Measurements from ENCODE around the gene EFCAB7. TPM values are rescaled to one million over a fixed set of nuclear protein-coding genes. Genes with fewer than 3 reads are reported as not detected.

EFCAB7 gene
- total RNA-seq, 4 donors from 2014 or later = 1.9 to 6.1 (median 4.2) TPM

DNA sequence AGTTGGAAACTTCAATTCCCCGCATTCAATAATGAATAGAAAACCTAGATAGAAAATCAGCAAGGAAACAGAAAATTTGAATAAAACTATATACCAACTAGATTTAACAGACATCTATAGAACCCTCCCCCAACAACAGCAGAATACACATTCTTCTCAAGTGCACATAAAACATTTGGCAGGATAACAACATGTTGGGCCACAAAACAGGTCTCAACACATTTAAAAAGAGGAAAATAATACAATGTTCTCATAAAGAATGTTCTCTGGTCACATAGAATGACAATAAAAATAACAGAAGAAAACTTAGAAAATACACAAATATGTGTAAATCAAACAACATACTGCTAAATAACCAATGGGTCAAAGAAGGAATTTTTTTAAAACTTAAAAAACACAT lies 25.2 kb upstream of the EFCAB7 start:
- ATAC-seq (ENCODE audit: low FRiP score) (no peak), DNase-seq (ENCODE audit: low spot score) (no peak)
- TF ChIP-seq, protein P1, sequence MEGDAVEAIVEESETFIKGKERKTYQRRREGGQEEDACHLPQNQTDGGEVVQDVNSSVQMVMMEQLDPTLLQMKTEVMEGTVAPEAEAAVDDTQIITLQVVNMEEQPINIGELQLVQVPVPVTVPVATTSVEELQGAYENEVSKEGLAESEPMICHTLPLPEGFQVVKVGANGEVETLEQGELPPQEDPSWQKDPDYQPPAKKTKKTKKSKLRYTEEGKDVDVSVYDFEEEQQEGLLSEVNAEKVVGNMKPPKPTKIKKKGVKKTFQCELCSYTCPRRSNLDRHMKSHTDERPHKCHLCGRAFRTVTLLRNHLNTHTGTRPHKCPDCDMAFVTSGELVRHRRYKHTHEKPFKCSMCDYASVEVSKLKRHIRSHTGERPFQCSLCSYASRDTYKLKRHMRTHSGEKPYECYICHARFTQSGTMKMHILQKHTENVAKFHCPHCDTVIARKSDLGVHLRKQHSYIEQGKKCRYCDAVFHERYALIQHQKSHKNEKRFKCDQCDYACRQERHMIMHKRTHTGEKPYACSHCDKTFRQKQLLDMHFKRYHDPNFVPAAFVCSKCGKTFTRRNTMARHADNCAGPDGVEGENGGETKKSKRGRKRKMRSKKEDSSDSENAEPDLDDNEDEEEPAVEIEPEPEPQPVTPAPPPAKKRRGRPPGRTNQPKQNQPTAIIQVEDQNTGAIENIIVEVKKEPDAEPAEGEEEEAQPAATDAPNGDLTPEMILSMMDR (IDR thresholded peaks at IDR 0.05) = no peak

DNA sequence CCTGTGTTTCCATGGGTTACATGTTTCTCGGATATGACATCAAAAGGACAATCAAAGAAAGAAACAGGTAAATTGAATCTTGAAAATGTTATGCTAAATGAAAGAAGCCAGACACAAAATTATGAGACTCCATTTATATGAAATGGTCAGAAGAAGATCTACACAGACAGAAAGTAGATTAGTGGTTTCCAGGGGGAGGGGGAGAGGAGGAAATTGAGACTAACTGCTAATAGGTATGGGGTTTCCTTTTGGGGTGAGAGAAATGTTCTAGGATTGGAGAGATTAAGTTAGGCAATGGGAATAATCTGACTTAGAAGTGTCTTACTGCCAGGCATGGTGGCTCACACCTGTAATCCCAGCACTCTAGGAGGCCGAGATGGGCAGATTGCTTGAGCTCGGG lies 22.1 kb upstream of the EFCAB7 start:
- no peak for ATAC-seq (ENCODE audit: low FRiP score)
- TF ChIP-seq, protein P1 (IDR thresholded peaks at IDR 0.05) = no peak
- no peak for DNase-seq (ENCODE audit: low spot score)

DNA sequence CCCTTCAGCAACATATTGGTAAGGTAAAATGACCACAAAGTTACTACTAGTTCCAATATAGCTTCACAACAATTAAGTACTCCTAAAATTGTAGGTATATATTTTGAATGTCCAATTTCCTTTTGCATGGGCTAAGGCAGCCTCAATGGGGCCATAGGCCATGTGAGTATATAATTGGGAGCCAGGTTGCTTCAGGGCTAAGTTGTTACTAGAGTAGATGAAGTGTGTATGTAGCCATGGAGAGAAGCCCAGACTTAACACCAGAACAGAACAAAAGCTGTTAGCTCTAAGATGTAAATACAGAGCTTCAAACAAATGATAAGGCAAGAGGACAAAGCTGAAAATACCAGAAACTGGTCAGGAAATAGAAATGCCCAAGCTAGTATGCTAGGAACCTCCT lies 16.5 kb upstream of the EFCAB7 start:
- TF ChIP-seq, protein P1 (IDR thresholded peaks at IDR 0.05) = no peak
- DNase-seq (ENCODE audit: low spot score) (no peak), ATAC-seq (ENCODE audit: low FRiP score) (no peak)

DNA sequence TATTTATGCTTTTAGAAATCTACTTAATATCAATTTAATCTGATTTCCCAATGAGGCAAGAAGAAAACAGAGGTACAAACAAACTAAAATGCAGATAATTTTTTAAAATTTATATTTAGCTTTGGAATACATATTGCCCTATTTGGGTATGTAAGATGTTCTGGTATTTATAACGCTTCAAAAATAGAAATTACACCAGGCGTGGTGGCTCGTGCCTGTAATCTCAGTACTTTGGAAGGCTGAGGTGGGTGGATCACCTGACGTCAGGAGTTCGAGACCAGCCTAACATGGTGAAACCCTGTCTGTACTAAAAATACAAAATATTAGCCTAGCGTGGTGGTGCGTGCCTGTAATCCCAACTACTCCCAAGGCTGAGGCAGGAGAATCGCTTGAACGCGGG lies 13.6 kb upstream of the EFCAB7 start:
- no peak for ATAC-seq (ENCODE audit: low FRiP score)
- no peak for DNase-seq (ENCODE audit: low spot score)
- TF ChIP-seq, protein P1 (IDR thresholded peaks at IDR 0.05) = no peak

DNA sequence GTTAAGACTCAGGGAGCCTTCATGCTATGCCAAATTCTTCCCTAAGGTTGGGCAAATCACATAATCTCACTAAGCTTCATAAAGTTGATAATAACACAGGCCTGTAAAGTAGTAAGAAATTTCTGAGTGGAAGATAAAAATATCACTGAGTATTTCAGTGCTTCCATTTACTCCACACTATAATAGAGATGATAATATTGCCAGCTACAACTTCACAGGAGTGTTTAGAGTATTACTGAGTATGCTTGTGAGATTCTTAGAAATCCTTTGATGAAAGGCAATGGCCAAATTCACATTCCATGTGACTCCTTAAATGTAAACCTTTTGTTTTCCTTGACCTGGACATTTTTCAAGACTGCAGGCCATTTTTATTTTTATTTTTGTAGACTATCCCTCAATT lies 10.7 kb upstream of the EFCAB7 start:
- ATAC-seq (ENCODE audit: low FRiP score) = no peak
- TF ChIP-seq, protein P1 (IDR thresholded peaks at IDR 0.05) = no peak
- no peak for DNase-seq (ENCODE audit: low spot score)

DNA sequence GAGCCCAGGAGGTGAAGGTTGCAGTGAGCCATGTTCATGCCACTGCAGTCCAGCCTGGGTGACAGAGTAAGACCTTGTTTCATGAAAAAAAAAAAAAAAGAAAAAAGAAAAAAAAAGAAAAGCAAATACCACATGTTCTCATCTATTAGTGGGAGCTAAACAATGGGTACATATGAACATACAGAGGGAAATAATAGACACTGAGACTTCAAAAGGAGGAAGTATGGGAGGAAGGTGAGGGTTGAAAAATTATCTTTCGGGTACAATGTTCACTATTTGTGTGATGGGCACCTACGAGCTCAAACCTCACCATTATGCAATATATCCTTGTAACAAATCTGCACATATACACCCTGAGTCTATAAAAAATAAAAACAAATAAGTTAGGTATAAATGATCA lies 6.7 kb upstream of the EFCAB7 start:
- DNase-seq (ENCODE audit: low spot score) (no peak), ATAC-seq (ENCODE audit: low FRiP score) (no peak)
- TF ChIP-seq, protein P1 (IDR thresholded peaks at IDR 0.05) = no peak

DNA sequence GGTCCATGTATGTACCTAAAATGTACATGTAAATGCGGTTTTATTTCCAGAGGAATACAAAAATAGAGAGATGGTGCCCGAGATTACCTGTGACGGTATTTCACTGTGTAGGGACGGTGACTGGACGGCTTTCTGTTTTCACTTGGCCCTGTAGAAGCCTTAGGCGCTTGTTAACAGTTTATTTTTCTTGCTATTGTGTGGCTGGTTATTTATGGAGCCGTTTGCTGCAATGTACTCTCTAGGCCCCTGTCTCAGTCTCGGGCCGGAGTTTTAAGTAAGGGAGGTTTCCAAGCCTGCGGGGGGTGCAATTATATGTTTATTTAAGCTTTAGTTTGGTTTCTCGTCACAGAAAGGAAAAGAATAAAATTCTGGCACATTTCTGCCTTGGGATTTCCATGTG lies 413 bp downstream of the EFCAB7 start:
- DNase-seq (ENCODE audit: low spot score) (no peak), ATAC-seq (ENCODE audit: low FRiP score) (peak; percentile 42)
- TF ChIP-seq, protein P1 (IDR thresholded peaks at IDR 0.05) = no peak
